ENCODE results near the gene KLHDC3. TPM values are rescaled to one million over a fixed set of nuclear protein-coding genes. Genes with fewer than 3 reads are reported as not detected.
A peak's percentile ranks its signal among the peaks of the same experiment; 100 is the strongest.
"Not testable (repeated sequence)": the region's sequence is repeated elsewhere in the genome, so short reads cannot be mapped to it uniquely, and the experiment has no call there.

KLHDC3 gene
- total RNA-seq, 2 experiments from 2014 or later, result 64.6 to 68.7 TPM

GRCh38 chr6:42996513-42996912 lies 17.5 kb upstream of the KLHDC3 start:
- Mint-ChIP-seq H3K27me3 (no peaks in the 10 kb centered on the region), H3K4me3 (no peak overlapping the region), H3K9me3 (no peaks in the 10 kb centered on the region), H3K4me1 (peaks cover 7% of the 10 kb centered on the region), H3K27ac (no peak overlapping the region), H3K36me3 (ENCODE audit: low read depth) (peaks cover 8% of the 10 kb centered on the region)
- CTCF ChIA-PET, result interaction anchor here (0.7 to 2.1 kb wide), 5 partner anchors 9 to 402 kb away, joined by 3 to 6 read pairs (median 4); partner anchors contain the start of gene CNPY3
- no peak for DNase-seq
- POLR2A ChIA-PET, result interaction anchor here (0.6 to 1.5 kb wide), 7 partner anchors 10 to 250 kb away, joined by 3 to 5 read pairs (median 3); partner anchors contain the start of genes CNPY3, KLHDC3, MEA1 and PEX6

GRCh38 chr6:42998205-42998604 lies 15.8 kb upstream of the KLHDC3 start:
- H3K4me1 Mint-ChIP-seq; H3K27me3 Mint-ChIP-seq; H3K36me3 Mint-ChIP-seq (ENCODE audit: low read depth); H3K4me3 Mint-ChIP-seq; H3K27ac Mint-ChIP-seq; DNase-seq; H3K9me3 Mint-ChIP-seq: not testable (repeated sequence)
- ChIA-PET POLR2A (interaction anchor here (1.1 kb wide), 1 partner anchor 9 kb away, joined by 3 read pairs; no protein-coding TSS in a partner anchor), CTCF (interaction anchor here (2.1 kb wide), 1 partner anchor 11 kb away, joined by 6 read pairs; no protein-coding TSS in a partner anchor)

- Mint-ChIP-seq H3K4me3 (no peak overlapping the region), H3K27ac (no peak overlapping the region), H3K4me1 (peaks cover 3% of the 10 kb centered on the region), H3K9me3 (no peaks in the 10 kb centered on the region), H3K27me3 (no peaks in the 10 kb centered on the region), H3K36me3 (ENCODE audit: low read depth) (peaks cover 10% of the 10 kb centered on the region)
- no peak for DNase-seq
- POLR2A ChIA-PET, result interaction anchor here (1.2 kb wide), 1 partner anchor 23 kb away, joined by 4 read pairs; the partner anchor contains the start of gene PEX6
- CTCF ChIA-PET, result no interaction called here
Observed at GRCh38 chr6:43001843-43002242, 12.2 kb upstream of the KLHDC3 start.

GRCh38 chr6:43005844-43006243 lies 8.2 kb upstream of the KLHDC3 start:
- ChIA-PET CTCF (interaction anchor here (1.3 kb wide), 1 partner anchor 10 kb away, joined by 4 read pairs; no protein-coding TSS in a partner anchor), POLR2A (interaction anchor here (0.8 kb wide), 1 partner anchor 26 kb away, joined by 3 read pairs; the partner anchor contains the start of gene PEX6)
- no peaks in the 10 kb centered on the region for H3K9me3 Mint-ChIP-seq
- no peak overlapping the region for H3K4me3 Mint-ChIP-seq
- no peak for DNase-seq
- H3K36me3 Mint-ChIP-seq (ENCODE audit: low read depth), result peaks cover 41% of the 10 kb centered on the region
- H3K4me1 Mint-ChIP-seq, result peaks cover 6% of the 10 kb centered on the region
- H3K27me3 Mint-ChIP-seq, result no peaks in the 10 kb centered on the region
- H3K27ac Mint-ChIP-seq, result no peak overlapping the region

- POLR2A ChIA-PET, result interaction anchor here (0.8 kb wide), 1 partner anchor 27 kb away, joined by 3 read pairs; the partner anchor contains the start of gene PEX6
- H3K27ac Mint-ChIP-seq, result no peak overlapping the region
- no peak for DNase-seq
Observed at GRCh38 chr6:43006251-43006650, 7.8 kb upstream of the KLHDC3 start.

GRCh38 chr6:43007126-43007525 lies 6.9 kb upstream of the KLHDC3 start:
- CTCF ChIA-PET, result interaction anchor here (1.2 to 2.3 kb wide), 2 partner anchors 65 to 136 kb away, joined by 3 to 9 read pairs; no protein-coding TSS in a partner anchor
- no peaks in the 10 kb centered on the region for H3K9me3 Mint-ChIP-seq
- peaks cover 54% of the 10 kb centered on the region for H3K36me3 Mint-ChIP-seq (ENCODE audit: low read depth)
- no peak for DNase-seq
- H3K4me1 Mint-ChIP-seq, result peaks cover 14% of the 10 kb centered on the region
- no peak overlapping the region for H3K4me3 Mint-ChIP-seq
- H3K27ac Mint-ChIP-seq, result no peak overlapping the region
- POLR2A ChIA-PET, result interaction anchor here (0.8 to 1.0 kb wide), 2 partner anchors 9 to 12 kb away, joined by 3 read pairs; no protein-coding TSS in a partner anchor
- H3K27me3 Mint-ChIP-seq, result no peaks in the 10 kb centered on the region

More at GRCh38 chr6:43006251-43006650, 7.8 kb upstream of the KLHDC3 start:
- Mint-ChIP-seq H3K9me3 (no peaks in the 10 kb centered on the region), H3K36me3 (ENCODE audit: low read depth) (peaks cover 45% of the 10 kb centered on the region), H3K4me3 (no peak overlapping the region), H3K4me1 (peaks cover 6% of the 10 kb centered on the region), H3K27me3 (no peaks in the 10 kb centered on the region)
- CTCF ChIA-PET, result interaction anchor here (1.3 kb wide), 1 partner anchor 10 kb away, joined by 4 read pairs; no protein-coding TSS in a partner anchor

GRCh38 chr6:43009124-43009523 lies 4.9 kb upstream of the KLHDC3 start:
- peaks cover 32% of the 10 kb centered on the region for H3K4me1 Mint-ChIP-seq
- H3K36me3 Mint-ChIP-seq (ENCODE audit: low read depth), result peaks cover 68% of the 10 kb centered on the region
- H3K4me3 Mint-ChIP-seq, result no peak overlapping the region
- H3K27ac Mint-ChIP-seq, result no peak overlapping the region
- no peaks in the 10 kb centered on the region for H3K27me3 Mint-ChIP-seq
- peak; percentile 47 for DNase-seq
- POLR2A ChIA-PET, result interaction anchor here (0.6 kb wide), 1 partner anchor 25 kb away, joined by 3 read pairs; the partner anchor contains the start of gene PPP2R5D
- CTCF ChIA-PET, result interaction anchor here (0.8 kb wide), 1 partner anchor 25 kb away, joined by 3 read pairs; the partner anchor contains the start of gene PPP2R5D
- H3K9me3 Mint-ChIP-seq, result no peaks in the 10 kb centered on the region

- Mint-ChIP-seq H3K4me1 (peaks cover 45% of the 10 kb centered on the region), H3K4me3 (no peak overlapping the region), H3K9me3 (no peaks in the 10 kb centered on the region), H3K27ac (no peak overlapping the region), H3K27me3 (no peaks in the 10 kb centered on the region), H3K36me3 (ENCODE audit: low read depth) (peaks cover 66% of the 10 kb centered on the region)
- ChIA-PET POLR2A (interaction anchor here (0.9 to 4.2 kb wide), 5 partner anchors 8 to 32 kb away, joined by 3 to 40 read pairs (median 4); partner anchors contain the start of genes PEX6, PPP2R5D and RRP36), CTCF (interaction anchor here (0.7 to 1.4 kb wide), 2 partner anchors 27 to 167 kb away, joined by 3 read pairs; partner anchors contain the start of gene PPP2R5D)
- DNase-seq, result no peak
Observed at GRCh38 chr6:43011207-43011606, 2.8 kb upstream of the KLHDC3 start.

- H3K36me3 Mint-ChIP-seq (ENCODE audit: low read depth), result peaks cover 64% of the 10 kb centered on the region
- ChIA-PET CTCF (interaction anchor here (1.1 to 1.4 kb wide), 4 partner anchors 9 to 132 kb away, joined by 3 to 4 read pairs (median 4); partner anchors contain the start of genes CUL7, PPP2R5D and RRP36), POLR2A (interaction anchor here (0.7 to 4.2 kb wide), 11 partner anchors 9 to 504 kb away, joined by 3 to 40 read pairs (median 4); partner anchors contain the start of genes CNPY3, CUL7, PEX6 and POLR1C)
- peaks cover 53% of the 10 kb centered on the region for H3K4me1 Mint-ChIP-seq
- no peaks in the 10 kb centered on the region for H3K27me3 Mint-ChIP-seq
- peak overlapping the region; percentile 93 for H3K4me3 Mint-ChIP-seq
- no peak for DNase-seq
- H3K27ac Mint-ChIP-seq, result peak overlapping the region; percentile 27
- no peaks in the 10 kb centered on the region for H3K9me3 Mint-ChIP-seq
Observed at GRCh38 chr6:43012364-43012763, 1.7 kb upstream of the KLHDC3 start.

GRCh38 chr6:43013097-43013842 lies 779 bp upstream of the KLHDC3 start:
- ChIA-PET POLR2A (interaction anchor here (0.7 to 4.2 kb wide), 17 partner anchors 8 to 503 kb away, joined by 3 to 40 read pairs (median 4); partner anchors contain the start of genes CNPY3, CUL7, KLC4 and MRPL2), CTCF (interaction anchor here (0.6 to 2.0 kb wide), 10 partner anchors 8 to 131 kb away, joined by 3 to 9 read pairs (median 4); partner anchors contain the start of genes CNPY3, CUL7, PPP2R5D and RRP36)
- no peaks in the 10 kb centered on the region for H3K27me3 Mint-ChIP-seq
- DNase-seq, result no peak
- H3K36me3 Mint-ChIP-seq (ENCODE audit: low read depth), result peaks cover 64% of the 10 kb centered on the region
- H3K27ac Mint-ChIP-seq, result peak overlapping the region; percentile 82
- H3K4me1 Mint-ChIP-seq, result peaks cover 62% of the 10 kb centered on the region
- peak overlapping the region; percentile 93 for H3K4me3 Mint-ChIP-seq
- H3K9me3 Mint-ChIP-seq, result no peaks in the 10 kb centered on the region

GRCh38 chr6:43014434-43014909 lies 423 bp downstream of the KLHDC3 start:
- ChIA-PET CTCF (interaction anchor here (0.7 to 2.0 kb wide), 12 partner anchors 8 to 160 kb away, joined by 3 to 9 read pairs (median 4); partner anchors contain the start of genes CNPY3, CUL7, PEX6 and PPP2R5D), POLR2A (interaction anchor here (0.6 to 4.2 kb wide), 17 partner anchors 8 to 243 kb away, joined by 3 to 40 read pairs (median 4); partner anchors contain the start of genes CNPY3, CUL7, KLC4 and MRPL2)
- Mint-ChIP-seq H3K4me3 (peak overlapping the region; percentile 93), H3K9me3 (no peaks in the 10 kb centered on the region), H3K27me3 (no peaks in the 10 kb centered on the region), H3K4me1 (peaks cover 62% of the 10 kb centered on the region), H3K27ac (peak overlapping the region; percentile 82), H3K36me3 (ENCODE audit: low read depth) (peaks cover 63% of the 10 kb centered on the region)
- DNase-seq, result no peak

- ChIA-PET CTCF (no interaction called here), POLR2A (interaction anchor here (1.0 to 4.0 kb wide), 4 partner anchors 32 to 629 kb away, joined by 3 to 21 read pairs (median 6); partner anchors contain the start of genes KLC4, MRPL2, PEX6 and PPP2R5D)
- Mint-ChIP-seq H3K4me3 (peak overlapping the region; percentile 27), H3K9me3 (no peaks in the 10 kb centered on the region), H3K36me3 (ENCODE audit: low read depth) (peaks cover 60% of the 10 kb centered on the region), H3K27ac (no peak overlapping the region), H3K27me3 (no peaks in the 10 kb centered on the region), H3K4me1 (peaks cover 65% of the 10 kb centered on the region)
- DNase-seq, result no peak
Observed at GRCh38 chr6:43016176-43016942, 2.3 kb downstream of the KLHDC3 start.

All from activated CD4-positive, alpha-beta memory T cell treated with anti-CD3 and anti-CD28 coated beads, Interleukin-2, amount 10 ng/mL, durations not matched to agents 7 days and 5 days (primary cell).